Activated naive CD8-positive, alpha-beta T cell treated with anti-CD3 and anti-CD28 coated beads, Interleukin-2, amount 10 ng/mL, durations not matched to agents 7 days and 5 days (primary cell): ENCODE data around the gene LCAT. TPM values are rescaled to one million over a fixed set of nuclear protein-coding genes. Genes with fewer than 3 reads are reported as not detected.
"Not testable (repeated sequence)": the region's sequence is repeated elsewhere in the genome, so short reads cannot be mapped to it uniquely, and the experiment has no call there.

Experiments used
- ATAC-seq: fragments of 150-1000 bp; cut with Tn5 transposase; one replicate; pipeline ENCODE4 v1.10.0; 2021; ENCODE audit warnings: low read depth, moderate library complexity
- POLR2A ChIA-PET: fragments of 350-600 bp; sonication (Branson Sonifier 250); formaldehyde crosslinking; loops from one replicate; lab custom pipeline; 2021; ENCODE audit warnings: antibody characterized with exemption; lab: Charles Lee
- DNase-seq: peaks from one replicate; pipeline ENCODE4 v3.0.0; 2021
- H3K27ac Mint-ChIP-seq: one replicate; pipeline ENCODE4 v1.8.0; 2022; ENCODE audit warnings: mild to moderate bottlenecking, mixed read lengths
- H3K27me3 Mint-ChIP-seq: one replicate; pipeline ENCODE4 v1.8.0; 2022; ENCODE audit warnings: mild to moderate bottlenecking, moderate library complexity, mixed read lengths
- H3K36me3 Mint-ChIP-seq: one replicate; pipeline ENCODE4 v1.8.0; 2021; ENCODE audit warnings: mild to moderate bottlenecking, mixed read lengths
- H3K4me1 Mint-ChIP-seq: one replicate; pipeline ENCODE4 v1.8.0; 2021; ENCODE audit warnings: mixed read lengths
- H3K4me3 Mint-ChIP-seq: one replicate; pipeline ENCODE4 v1.8.0; 2022; ENCODE audit warnings: mild to moderate bottlenecking, moderate library complexity, mixed read lengths
- H3K9me3 Mint-ChIP-seq: one replicate; pipeline ENCODE4 v1.8.0; 2021; ENCODE audit warnings: mixed read lengths
- total RNA-seq, 2 experiments: library from RNA; stranded (reverse); gene quantifications; one replicate each; pipeline ENCODE4 v1.2.3, GENCODE V29; 2021

The LCAT gene
- total RNA-seq, 2 experiments from 2014 or later, result 17.6 to 23.6 TPM

DNA sequence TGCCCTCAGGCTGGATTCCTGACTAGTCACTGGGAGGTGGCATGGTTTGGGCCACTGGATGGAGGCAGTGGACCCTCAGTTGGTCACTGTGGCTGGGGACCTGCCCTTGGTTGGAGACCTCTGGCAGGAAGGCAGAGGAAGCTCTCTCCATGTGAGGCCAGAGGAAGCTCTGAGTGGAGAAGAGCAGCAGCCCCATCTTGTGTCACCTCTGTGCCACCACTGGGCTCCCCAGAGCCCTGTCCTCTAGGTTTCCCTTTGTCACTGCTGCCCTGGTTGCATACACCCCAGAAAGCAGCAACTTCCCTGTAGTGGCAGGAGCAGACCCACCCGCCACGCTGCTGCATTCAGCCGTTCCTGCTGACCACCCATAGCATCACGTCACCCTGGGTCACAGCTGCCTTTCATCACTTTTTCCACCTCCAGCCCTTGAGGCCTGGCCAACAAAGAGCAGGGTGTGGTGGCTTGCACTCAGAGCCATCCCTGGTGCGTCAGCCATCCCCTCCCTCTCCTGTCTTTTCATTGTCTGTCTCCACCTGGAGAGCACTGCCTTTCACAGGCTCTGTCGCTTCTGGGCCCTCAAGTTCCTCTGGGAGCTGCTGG, 24.2 kb downstream of the LCAT start:
- Mint-ChIP-seq H3K9me3 (no peaks in the 10 kb centered on the region), H3K27me3 (no peaks in the 10 kb centered on the region), H3K4me1 (peaks cover 18% of the 10 kb centered on the region), H3K4me3 (no peak overlapping the region), H3K27ac (no peak overlapping the region), H3K36me3 (peaks cover 2% of the 10 kb centered on the region)
- no peak for DNase-seq
- POLR2A ChIA-PET, result no interaction called here
- ATAC-seq, result no peak

DNA sequence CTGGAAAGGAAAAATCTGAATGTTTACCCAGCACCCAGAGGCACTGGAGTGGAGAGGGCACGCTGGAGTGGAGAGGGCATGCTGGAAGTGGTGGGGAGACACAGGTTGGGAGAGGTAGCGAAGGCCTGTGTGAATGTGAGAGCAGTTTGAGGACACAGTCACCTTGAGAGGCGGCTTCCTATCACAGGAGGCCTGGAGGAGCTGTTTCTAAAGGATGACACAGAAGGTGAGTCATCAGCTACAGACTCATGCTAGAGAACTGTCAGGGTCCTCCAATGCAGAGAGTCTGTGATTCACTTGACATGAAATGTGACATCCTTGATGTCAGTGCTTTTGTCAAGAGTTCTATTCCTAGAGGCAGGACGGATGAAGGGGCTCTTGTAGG, 26.1 kb downstream of the LCAT start:
- Mint-ChIP-seq H3K36me3 (peaks cover 3% of the 10 kb centered on the region), H3K4me3 (no peak overlapping the region), H3K4me1 (peaks cover 17% of the 10 kb centered on the region), H3K27ac (peak overlapping the region; percentile 78), H3K9me3 (no peaks in the 10 kb centered on the region), H3K27me3 (no peaks in the 10 kb centered on the region)
- ATAC-seq (peak; percentile 82), DNase-seq (no peak)
- POLR2A ChIA-PET, result no interaction called here

DNA sequence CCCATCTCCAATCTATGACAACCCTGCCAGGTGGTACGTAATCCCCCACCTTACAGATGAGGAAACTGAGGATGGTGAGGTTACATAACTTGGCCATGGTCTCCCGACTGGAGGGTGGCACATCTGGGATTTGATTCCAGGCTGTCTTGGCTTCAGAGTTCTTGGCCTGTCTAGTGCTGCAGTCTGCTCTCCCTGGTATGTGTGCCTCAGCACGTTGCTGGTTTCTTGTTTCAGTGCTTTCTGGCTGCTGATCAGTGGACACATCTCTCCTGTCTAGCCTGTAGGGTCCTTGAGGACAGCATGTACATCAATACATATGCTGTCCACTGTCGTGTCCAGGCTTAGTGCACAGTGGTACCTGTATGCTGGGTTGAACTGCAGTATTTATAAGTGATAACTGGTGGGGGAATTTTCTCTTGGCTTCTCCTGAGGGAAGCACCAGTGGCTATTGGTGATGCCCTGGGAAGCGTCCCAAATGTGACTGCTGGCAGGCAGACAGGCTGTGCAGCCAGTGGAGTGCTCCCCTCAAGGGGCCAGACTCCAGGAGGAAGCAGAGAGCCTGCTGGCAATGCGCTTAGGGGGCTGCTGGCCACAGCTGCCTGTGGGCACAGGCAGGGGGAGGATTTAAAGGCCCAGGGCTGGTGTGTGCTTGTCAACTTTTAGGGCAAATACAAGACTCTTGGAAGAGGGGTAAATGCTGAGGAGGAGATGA, 26.6 kb downstream of the LCAT start:
- no peak overlapping the region for H3K4me3 Mint-ChIP-seq
- H3K27me3 Mint-ChIP-seq, result no peaks in the 10 kb centered on the region
- peak overlapping the region; percentile 78 for H3K27ac Mint-ChIP-seq
- H3K4me1 Mint-ChIP-seq, result peaks cover 14% of the 10 kb centered on the region
- ATAC-seq, result no peak
- POLR2A ChIA-PET, result no interaction called here
- H3K9me3 Mint-ChIP-seq, result no peaks in the 10 kb centered on the region
- peaks cover 3% of the 10 kb centered on the region for H3K36me3 Mint-ChIP-seq
- no peak for DNase-seq

DNA sequence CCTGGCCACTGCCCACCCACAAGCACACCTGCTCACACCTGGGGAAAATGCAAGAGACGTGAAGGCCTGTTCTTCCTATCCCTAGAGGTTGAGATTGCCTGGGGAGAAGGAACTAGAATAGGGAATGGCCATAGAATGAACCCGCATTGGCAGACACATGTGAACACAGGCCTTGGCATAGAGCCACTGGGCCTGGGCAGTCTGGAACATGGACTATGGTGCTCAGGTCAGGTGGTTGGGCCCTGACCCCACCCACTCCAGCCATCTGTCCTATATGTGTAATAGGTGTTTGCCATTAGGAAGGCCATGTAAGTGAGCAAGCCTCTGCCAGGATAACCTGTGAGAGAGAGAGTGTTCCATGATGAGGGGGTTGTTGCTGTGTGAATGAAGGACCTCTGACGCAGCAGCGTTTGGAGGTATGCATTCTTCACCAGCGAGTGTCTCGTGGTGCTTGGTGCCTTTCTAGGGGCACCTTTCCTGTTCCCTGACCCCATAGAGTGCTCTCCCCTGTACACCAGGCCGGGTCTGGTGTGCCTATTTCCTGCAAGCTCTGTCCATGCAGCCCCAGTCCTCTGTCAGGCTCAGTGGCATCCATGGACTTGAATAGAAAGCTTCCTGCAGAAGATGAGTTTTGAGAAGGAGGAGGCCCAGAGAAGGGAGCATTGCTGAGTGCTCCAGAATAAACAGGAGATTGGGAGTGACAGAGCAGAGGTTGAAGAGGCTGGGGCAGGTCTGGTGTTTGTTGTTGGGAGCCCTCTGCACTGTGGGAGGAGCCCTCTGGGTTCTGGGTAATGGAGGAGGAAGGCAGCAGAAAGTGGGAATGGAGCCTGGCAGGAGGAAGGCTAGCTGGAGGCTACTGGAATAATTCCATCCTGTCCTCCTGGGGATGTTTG, 27.8 kb downstream of the LCAT start:
- ATAC-seq (no peak), DNase-seq (no peak)
- Mint-ChIP-seq H3K9me3 (no peaks in the 10 kb centered on the region), H3K27ac (no peak overlapping the region), H3K27me3 (no peaks in the 10 kb centered on the region), H3K4me3 (no peak overlapping the region), H3K4me1 (peaks cover 12% of the 10 kb centered on the region), H3K36me3 (peaks cover 3% of the 10 kb centered on the region)
- POLR2A ChIA-PET, result interaction anchor here (1.1 kb wide), 1 partner anchor 19 kb away, joined by 4 read pairs; no protein-coding TSS in a partner anchor

- not testable (repeated sequence) for DNase-seq, H3K27me3 Mint-ChIP-seq, H3K4me3 Mint-ChIP-seq, H3K36me3 Mint-ChIP-seq, H3K27ac Mint-ChIP-seq, H3K9me3 Mint-ChIP-seq, ATAC-seq
- POLR2A ChIA-PET, result interaction anchor here (1.1 kb wide), 1 partner anchor 20 kb away, joined by 4 read pairs; no protein-coding TSS in a partner anchor
- peaks cover 15% of the 10 kb centered on the region for H3K4me1 Mint-ChIP-seq
Measured at GRCh38 chr16:67915496-67915769, 28.5 kb downstream of the LCAT start.

GRCh38 chr16:67914758-67915495, 29.0 kb downstream of the LCAT start:
- H3K4me1 Mint-ChIP-seq, result peaks cover 19% of the 10 kb centered on the region
- POLR2A ChIA-PET, result interaction anchor here (0.7 to 1.1 kb wide), 2 partner anchors 18 to 21 kb away, joined by 3 to 4 read pairs; no protein-coding TSS in a partner anchor
- H3K4me3 Mint-ChIP-seq, result no peak overlapping the region
- H3K27ac Mint-ChIP-seq, result no peak overlapping the region
- no peaks in the 10 kb centered on the region for H3K27me3 Mint-ChIP-seq
- no peak for ATAC-seq
- H3K9me3 Mint-ChIP-seq, result no peaks in the 10 kb centered on the region
- DNase-seq, result no peak
- H3K36me3 Mint-ChIP-seq, result peaks cover 3% of the 10 kb centered on the region

DNA sequence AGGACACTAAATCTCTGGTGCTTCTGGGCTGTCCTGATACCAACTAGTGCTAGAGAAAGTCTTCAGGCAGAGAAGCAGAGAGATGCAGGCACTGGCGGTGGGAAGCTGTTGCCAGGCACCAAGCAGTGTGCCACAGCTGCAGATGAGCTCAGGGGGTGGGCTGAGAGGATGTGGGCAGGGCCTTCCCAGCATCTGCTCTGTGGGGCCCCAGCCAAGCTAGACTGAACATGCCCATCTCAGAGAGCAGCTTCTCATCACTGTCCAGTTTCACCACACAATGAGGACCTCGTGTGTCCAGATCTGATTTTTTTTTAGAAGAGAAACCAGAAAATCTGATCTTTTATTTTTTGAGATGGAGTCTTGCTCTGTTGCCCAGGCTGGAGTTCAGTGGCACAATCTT, 33.8 kb downstream of the LCAT start:
- peaks cover 13% of the 10 kb centered on the region for H3K4me1 Mint-ChIP-seq
- H3K9me3 Mint-ChIP-seq, result no peaks in the 10 kb centered on the region
- DNase-seq, result no peak
- ATAC-seq, result peak; percentile 100
- peak overlapping the region; percentile 70 for H3K27ac Mint-ChIP-seq
- H3K27me3 Mint-ChIP-seq, result no peaks in the 10 kb centered on the region
- H3K4me3 Mint-ChIP-seq, result no peak overlapping the region
- H3K36me3 Mint-ChIP-seq, result peaks cover 3% of the 10 kb centered on the region
- POLR2A ChIA-PET, result interaction anchor here (1.9 kb wide), 1 partner anchor 25 kb away, joined by 4 read pairs; no protein-coding TSS in a partner anchor

- POLR2A ChIA-PET, result no interaction called here
- H3K27ac Mint-ChIP-seq, result no peak overlapping the region
- H3K27me3 Mint-ChIP-seq, result no peaks in the 10 kb centered on the region
- H3K4me1 Mint-ChIP-seq, result peaks cover 13% of the 10 kb centered on the region
- peaks cover 2% of the 10 kb centered on the region for H3K36me3 Mint-ChIP-seq
- no peak for ATAC-seq
- no peak for DNase-seq
- peak overlapping the region; percentile 47 for H3K4me3 Mint-ChIP-seq
- no peaks in the 10 kb centered on the region for H3K9me3 Mint-ChIP-seq
Measured at GRCh38 chr16:67909056-67909742, 34.7 kb downstream of the LCAT start.

- Mint-ChIP-seq H3K36me3 (peaks cover 3% of the 10 kb centered on the region), H3K4me3 (no peak overlapping the region), H3K9me3 (no peaks in the 10 kb centered on the region), H3K4me1 (peaks cover 13% of the 10 kb centered on the region), H3K27ac (peak overlapping the region; percentile 64), H3K27me3 (no peaks in the 10 kb centered on the region)
- POLR2A ChIA-PET, result no interaction called here
- DNase-seq (no peak), ATAC-seq (no peak)
Measured at GRCh38 chr16:67907397-67908180, 36.3 kb downstream of the LCAT start.

DNA sequence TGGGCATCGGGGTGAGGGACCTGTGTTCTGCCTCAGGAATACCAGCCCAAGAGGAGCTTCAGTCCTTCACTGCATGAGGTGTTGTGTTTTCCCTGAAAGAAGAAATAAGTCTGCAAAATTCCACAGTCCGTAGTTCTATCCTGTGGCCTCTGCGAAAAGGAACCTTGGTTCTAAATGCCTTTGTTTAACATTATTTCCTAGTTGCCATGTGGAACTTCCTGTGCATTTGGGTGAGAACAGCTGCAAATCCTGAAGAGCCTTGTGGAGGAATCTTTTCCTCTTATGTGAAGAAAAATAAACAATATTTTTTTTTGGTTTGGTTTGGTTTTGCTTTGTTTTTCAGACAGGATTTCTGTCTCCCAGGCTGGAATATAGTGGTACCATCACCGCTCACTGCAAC, 41.1 kb downstream of the LCAT start:
- POLR2A ChIA-PET, result no interaction called here

DNA sequence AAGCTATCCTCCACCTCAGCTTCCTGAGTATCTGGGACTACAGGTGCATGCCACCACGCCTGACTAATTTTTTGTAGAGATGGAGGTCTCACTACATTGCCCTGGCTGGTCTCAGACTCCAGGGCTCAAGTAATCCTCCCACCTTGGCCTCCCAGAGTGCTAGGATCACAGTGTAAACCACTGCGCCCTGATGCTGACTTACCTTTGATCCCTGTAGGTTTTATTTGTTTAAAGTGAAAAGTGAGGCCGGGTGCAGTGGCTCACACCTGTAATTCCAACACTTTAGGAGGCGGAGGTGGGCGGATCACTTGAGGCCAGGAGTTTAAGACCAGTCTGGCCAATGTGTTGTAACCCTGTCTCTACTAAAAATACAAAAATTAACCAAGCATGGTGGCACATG, 42.2 kb downstream of the LCAT start:
- no peak for DNase-seq
- H3K9me3 Mint-ChIP-seq, result no peaks in the 10 kb centered on the region
- H3K27me3 Mint-ChIP-seq, result no peaks in the 10 kb centered on the region
- H3K4me1 Mint-ChIP-seq, result peaks cover 2% of the 10 kb centered on the region
- POLR2A ChIA-PET, result no interaction called here
- no peak overlapping the region for H3K27ac Mint-ChIP-seq
- H3K36me3 Mint-ChIP-seq, result peaks cover 5% of the 10 kb centered on the region
- ATAC-seq, result no peak
- H3K4me3 Mint-ChIP-seq, result no peak overlapping the region

More for the DNA sequence above, 41.1 kb downstream of the LCAT start:
- Mint-ChIP-seq H3K9me3 (no peaks in the 10 kb centered on the region), H3K4me3 (no peak overlapping the region), H3K27me3 (no peaks in the 10 kb centered on the region), H3K36me3 (peaks cover 3% of the 10 kb centered on the region), H3K4me1 (no peaks in the 10 kb centered on the region), H3K27ac (no peak overlapping the region)
- ATAC-seq, result no peak
- DNase-seq, result no peak

- ATAC-seq (no peak), DNase-seq (no peak)
- no peaks in the 10 kb centered on the region for H3K27me3 Mint-ChIP-seq
- peaks cover 2% of the 10 kb centered on the region for H3K36me3 Mint-ChIP-seq
- POLR2A ChIA-PET, result interaction anchor here (0.7 kb wide), 1 partner anchor 17 kb away, joined by 3 read pairs; no protein-coding TSS in a partner anchor
- H3K4me1 Mint-ChIP-seq, result peaks cover 18% of the 10 kb centered on the region
- H3K9me3 Mint-ChIP-seq, result no peaks in the 10 kb centered on the region
- no peak overlapping the region for H3K4me3 Mint-ChIP-seq
- no peak overlapping the region for H3K27ac Mint-ChIP-seq
Measured at GRCh38 chr16:67897231-67897630, 46.7 kb downstream of the LCAT start.
